Ishikawa (cell line): Measurements from ENCODE around the gene VPS51.

ENCODE experiments used
- CEBPB ChIP-seq: IDR thresholded peaks from 2 replicates; pipeline ENCODE4 v1.6.1; 2012
- EGR1 ChIP-seq: IDR thresholded peaks from 2 replicates; pipeline ENCODE4 v1.6.1; 2012
- MAX ChIP-seq: IDR thresholded peaks from 2 replicates; pipeline ENCODE4 v1.6.1; 2012
- REST ChIP-seq: IDR thresholded peaks from 2 replicates; pipeline ENCODE4 v1.6.1; 2012; ENCODE audit warnings: low read depth, mild to moderate bottlenecking
- TEAD4 ChIP-seq: IDR thresholded peaks from 2 replicates; pipeline ENCODE4 v1.6.1; 2012

GRCh38 chr11:65125197-65126056 is 29.4 kb downstream of the VPS51 start:
- TF ChIP-seq CEBPB (no peak), REST (no peak), MAX (no peak), TEAD4 (no peak), EGR1 (no peak)
